ENCODE measurements around the gene TMEM101. TPM values are rescaled to one million over a fixed set of nuclear protein-coding genes. Genes with fewer than 3 reads are reported as not detected.

TMEM101 gene
- total RNA-seq, 1 donor from 2014 or later: 33.6 TPM

DNA sequence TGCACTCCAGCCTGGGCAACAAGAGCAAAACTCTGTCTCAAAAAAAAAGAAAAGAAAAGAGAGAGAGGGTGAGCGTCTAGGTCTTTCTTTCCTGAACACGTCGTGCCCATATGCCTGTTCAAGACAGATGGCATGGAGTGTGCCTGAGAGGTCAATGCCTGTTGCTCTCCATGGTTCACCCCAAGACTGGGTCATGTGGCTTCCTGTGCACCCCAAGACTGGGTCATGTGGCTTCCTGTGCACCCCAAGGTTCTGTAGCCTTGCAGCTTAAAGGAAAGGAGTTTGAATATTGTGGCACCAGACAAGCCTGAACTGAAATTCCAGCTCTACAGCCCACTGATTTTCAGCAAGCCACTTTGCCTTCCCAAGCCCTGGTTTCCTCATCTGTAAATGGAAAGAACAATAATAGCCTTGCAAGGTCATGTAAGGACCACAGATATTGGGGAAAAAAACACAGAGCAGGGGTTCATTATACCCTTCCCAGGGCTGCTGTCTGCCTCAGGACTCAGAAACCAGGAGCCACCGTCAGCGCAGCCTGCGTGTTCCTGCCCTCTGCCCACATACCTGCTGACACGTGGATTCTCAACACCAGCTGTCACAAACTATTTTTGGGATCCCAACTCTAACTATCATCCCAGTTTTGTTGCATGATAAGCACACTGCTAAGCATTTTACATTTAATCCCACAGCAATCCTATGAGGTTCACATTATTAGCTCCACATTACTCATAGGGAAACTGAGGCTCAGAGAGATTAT, 28.4 kb downstream of the TMEM101 start:
- H3K36me3 ChIP-seq: no peaks in the 10 kb centered on the region
- no peaks in the 10 kb centered on the region for H3K27me3 ChIP-seq
- no peaks in the 10 kb centered on the region for H3K9me3 ChIP-seq
- no peak overlapping the region for H3K4me3 ChIP-seq
- H3K4me1 ChIP-seq: peaks cover 13% of the 10 kb centered on the region
- no peak overlapping the region for H3K27ac ChIP-seq
- intact Hi-C loops (cut with DNase I): no loop called here
- no peak for TF ChIP-seq POLR2A (IDR thresholded peaks at IDR 0.05)
- TF ChIP-seq, protein P1, sequence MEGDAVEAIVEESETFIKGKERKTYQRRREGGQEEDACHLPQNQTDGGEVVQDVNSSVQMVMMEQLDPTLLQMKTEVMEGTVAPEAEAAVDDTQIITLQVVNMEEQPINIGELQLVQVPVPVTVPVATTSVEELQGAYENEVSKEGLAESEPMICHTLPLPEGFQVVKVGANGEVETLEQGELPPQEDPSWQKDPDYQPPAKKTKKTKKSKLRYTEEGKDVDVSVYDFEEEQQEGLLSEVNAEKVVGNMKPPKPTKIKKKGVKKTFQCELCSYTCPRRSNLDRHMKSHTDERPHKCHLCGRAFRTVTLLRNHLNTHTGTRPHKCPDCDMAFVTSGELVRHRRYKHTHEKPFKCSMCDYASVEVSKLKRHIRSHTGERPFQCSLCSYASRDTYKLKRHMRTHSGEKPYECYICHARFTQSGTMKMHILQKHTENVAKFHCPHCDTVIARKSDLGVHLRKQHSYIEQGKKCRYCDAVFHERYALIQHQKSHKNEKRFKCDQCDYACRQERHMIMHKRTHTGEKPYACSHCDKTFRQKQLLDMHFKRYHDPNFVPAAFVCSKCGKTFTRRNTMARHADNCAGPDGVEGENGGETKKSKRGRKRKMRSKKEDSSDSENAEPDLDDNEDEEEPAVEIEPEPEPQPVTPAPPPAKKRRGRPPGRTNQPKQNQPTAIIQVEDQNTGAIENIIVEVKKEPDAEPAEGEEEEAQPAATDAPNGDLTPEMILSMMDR (IDR thresholded peaks at IDR 0.05): no peak
- TF ChIP-seq POLR2AphosphoS5 (IDR thresholded peaks at IDR 0.05; ENCODE audit: insufficient read depth in 1 of 2, low read depth in 1 of 2): no peak
- DNase-seq (ENCODE audit: extremely low spot score in 2 of 2): no peak

DNA sequence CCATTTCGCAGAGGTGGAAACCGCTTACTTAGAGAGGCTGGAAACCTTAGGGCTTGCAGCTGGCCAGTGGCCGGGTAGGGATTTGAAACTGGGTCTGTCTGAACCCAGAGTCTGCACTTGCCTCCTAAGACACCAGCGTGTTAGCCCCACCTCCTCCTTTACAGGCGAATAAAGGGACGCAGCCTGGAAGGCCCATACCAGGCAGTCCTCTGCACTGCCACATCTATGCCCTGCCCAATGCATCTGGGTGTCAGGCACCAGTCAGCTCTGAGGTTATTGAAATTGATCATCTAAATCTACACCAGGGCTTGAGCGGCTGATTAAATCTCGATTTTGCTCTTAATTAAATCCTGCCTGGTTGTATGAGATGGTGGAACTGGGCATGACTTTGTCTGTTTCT, 30.2 kb downstream of the TMEM101 start:
- Histone ChIP-seq H3K4me1 (peaks cover 13% of the 10 kb centered on the region), H3K4me3 (peak overlapping the region in 1 of 2 donors; percentile 37), H3K36me3 (no peaks in the 10 kb centered on the region), H3K9me3 (no peaks in the 10 kb centered on the region), H3K27ac (no peak overlapping the region), H3K27me3 (no peaks in the 10 kb centered on the region)
- TF ChIP-seq POLR2AphosphoS5 (IDR thresholded peaks at IDR 0.05; ENCODE audit: insufficient read depth in 1 of 2, low read depth in 1 of 2) (no peak), POLR2A (IDR thresholded peaks at IDR 0.05) (no peak)
- TF ChIP-seq, protein P1 (IDR thresholded peaks at IDR 0.05): no peak
- intact Hi-C loops (cut with DNase I): no loop called here
- DNase-seq (ENCODE audit: extremely low spot score in 2 of 2): no peak

DNA sequence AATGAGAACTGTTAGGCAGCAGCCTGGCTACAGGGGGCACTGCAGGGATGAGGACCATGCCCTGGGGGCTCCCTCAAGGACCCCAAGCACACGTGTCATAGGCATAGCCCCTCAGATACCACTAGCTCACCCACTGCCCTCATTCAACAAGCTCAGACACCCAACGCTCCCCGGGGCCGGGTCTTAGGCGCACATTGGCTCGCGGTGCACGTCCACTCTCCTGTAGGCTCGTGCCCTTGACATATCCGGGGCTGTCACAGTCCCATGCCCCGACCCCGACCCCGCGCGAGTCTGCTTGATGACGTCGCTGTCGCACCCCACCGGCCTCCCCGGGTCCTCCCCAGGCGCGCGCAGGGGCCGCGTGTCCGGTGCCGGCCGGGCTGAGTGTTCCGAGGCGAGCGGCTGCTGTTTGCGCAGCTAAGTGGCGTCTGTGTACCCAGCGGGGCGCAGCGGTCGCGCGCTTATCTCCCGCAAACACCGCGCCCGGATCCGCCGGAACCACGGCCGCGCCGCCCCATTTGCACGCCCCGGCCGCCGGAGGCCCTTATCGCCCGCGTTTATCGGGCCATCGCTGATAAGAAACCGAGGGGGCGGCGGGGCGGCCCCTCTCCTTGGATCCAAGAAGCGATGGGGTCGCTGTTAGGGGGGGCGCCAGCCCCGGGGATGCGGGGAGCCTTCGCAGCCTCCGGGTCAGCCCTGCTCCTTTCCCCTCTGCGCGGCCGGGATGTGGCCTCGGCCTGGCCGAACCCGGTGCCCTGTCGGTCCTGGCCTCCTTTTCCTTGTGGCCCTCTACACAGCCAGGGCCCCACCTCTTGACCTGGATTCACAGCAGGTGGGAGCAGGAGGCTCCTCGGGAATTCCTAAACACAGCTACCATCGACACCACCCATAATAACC, 31.0 kb downstream of the TMEM101 start:
- Histone ChIP-seq H3K4me1 (peaks cover 13% of the 10 kb centered on the region), H3K27me3 (no peaks in the 10 kb centered on the region), H3K27ac (no peak overlapping the region), H3K9me3 (no peaks in the 10 kb centered on the region), H3K36me3 (no peaks in the 10 kb centered on the region), H3K4me3 (peak overlapping the region; percentile 37 to 44)
- intact Hi-C loops (cut with DNase I): no loop called here
- DNase-seq (ENCODE audit: extremely low spot score in 2 of 2): no peak
- TF ChIP-seq POLR2AphosphoS5 (IDR thresholded peaks at IDR 0.05; ENCODE audit: insufficient read depth in 1 of 2, low read depth in 1 of 2): no peak
- TF ChIP-seq, protein P1 (IDR thresholded peaks at IDR 0.05): no peak

DNA sequence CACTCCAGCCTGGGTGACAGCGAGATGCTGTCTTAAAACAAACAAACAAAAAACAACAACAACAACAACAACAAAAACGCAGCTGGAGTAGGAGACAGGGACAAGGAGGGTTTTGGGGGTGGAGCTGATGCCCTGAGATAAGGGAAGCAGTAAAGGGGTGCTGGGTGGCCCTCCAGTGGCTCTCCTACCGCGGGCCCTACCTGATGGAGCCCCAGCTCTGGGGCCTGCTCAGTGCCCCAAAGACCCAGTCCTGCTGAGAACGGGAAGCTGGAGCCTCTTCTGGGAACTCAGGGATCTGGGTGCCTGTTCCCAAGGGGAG, 31.6 kb downstream of the TMEM101 start:
- Histone ChIP-seq H3K36me3 (no peaks in the 10 kb centered on the region), H3K4me1 (peaks cover 13% of the 10 kb centered on the region), H3K9me3 (no peaks in the 10 kb centered on the region), H3K27me3 (no peaks in the 10 kb centered on the region), H3K27ac (no peak overlapping the region), H3K4me3 (peak overlapping the region in 1 of 2 donors; percentile 44)
- intact Hi-C loops (cut with DNase I): no loop called here
- no peak for DNase-seq (ENCODE audit: extremely low spot score in 2 of 2)
- TF ChIP-seq, protein P1 (IDR thresholded peaks at IDR 0.05): no peak
- no peak for TF ChIP-seq POLR2AphosphoS5 (IDR thresholded peaks at IDR 0.05; ENCODE audit: insufficient read depth in 1 of 2, low read depth in 1 of 2)
- TF ChIP-seq POLR2A (IDR thresholded peaks at IDR 0.05): no peak

DNA sequence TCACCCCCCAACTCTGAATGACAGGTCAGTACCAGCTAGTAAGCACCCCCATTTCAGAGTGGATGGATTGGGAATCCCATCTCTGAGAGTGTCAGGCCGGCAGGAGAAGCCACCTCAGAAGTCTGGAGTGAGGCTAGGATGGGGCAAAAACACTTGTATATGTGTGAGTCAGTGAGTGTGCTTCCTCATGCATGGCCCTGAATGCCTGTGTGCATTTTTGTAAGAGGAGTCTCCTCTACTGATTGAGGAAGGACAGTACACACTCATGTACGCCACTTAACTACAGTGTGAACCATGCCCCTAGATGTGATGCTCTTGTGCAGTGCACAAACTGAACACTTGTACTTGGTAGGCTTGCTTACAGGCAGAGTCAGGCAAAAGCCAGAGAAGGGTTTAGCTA, 32.6 kb downstream of the TMEM101 start:
- DNase-seq (ENCODE audit: extremely low spot score in 2 of 2): no peak
- no peak overlapping the region for H3K4me3 ChIP-seq
- H3K27ac ChIP-seq: no peak overlapping the region
- intact Hi-C loops (cut with DNase I): no loop called here
- no peaks in the 10 kb centered on the region for H3K27me3 ChIP-seq
- H3K4me1 ChIP-seq: peaks cover 13% of the 10 kb centered on the region
- no peaks in the 10 kb centered on the region for H3K9me3 ChIP-seq
- TF ChIP-seq POLR2AphosphoS5 (IDR thresholded peaks at IDR 0.05; ENCODE audit: insufficient read depth in 1 of 2, low read depth in 1 of 2) (no peak), POLR2A (IDR thresholded peaks at IDR 0.05) (no peak)
- TF ChIP-seq, protein P1 (IDR thresholded peaks at IDR 0.05): no peak
- H3K36me3 ChIP-seq: no peaks in the 10 kb centered on the region

All from vagina (tissue), 2 donors.